ENCODE results near the gene AGAP1. TPM values are rescaled to one million over a fixed set of nuclear protein-coding genes. Genes with fewer than 3 reads are reported as not detected.

Gene AGAP1
- total RNA-seq, 1 experiment from 2014 or later: 56.4 TPM

- intact Hi-C loops (cut with micrococcal nuclease; ENCODE audit: unreplicated experiment): no loop called here
- Mint-ChIP-seq H3K4me1 (ENCODE audit: low read depth, unreplicated experiment) (peaks cover 71% of the 10 kb centered on the region), H3K27me3 (ENCODE audit: unreplicated experiment) (no peaks in the 10 kb centered on the region), H3K27ac (ENCODE audit: unreplicated experiment) (no peak overlapping the region), H3K9me3 (ENCODE audit: low read depth, unreplicated experiment) (no peaks in the 10 kb centered on the region), H3K36me3 (ENCODE audit: insufficient read depth, unreplicated experiment) (peaks cover 9% of the 10 kb centered on the region), H3K4me3 (ENCODE audit: low read depth, unreplicated experiment) (no peak overlapping the region)
- no peak for TF ChIP-seq CTCF (IDR thresholded peaks at IDR 0.05; ENCODE audit: unreplicated experiment)
- CTCF ChIA-PET: no interaction called here
- no TSS peak for BruUV-seq (replicated peaks)
- DNase-seq: no peak
Measured at GRCh38 chr2:235558572-235558971, 64.7 kb downstream of the AGAP1 start.

- no peak for TF ChIP-seq CTCF (IDR thresholded peaks at IDR 0.05; ENCODE audit: unreplicated experiment)
- H3K4me3 Mint-ChIP-seq (ENCODE audit: low read depth, unreplicated experiment): peak overlapping the region; percentile 4
- intact Hi-C loops (cut with micrococcal nuclease; ENCODE audit: unreplicated experiment): no loop called here
- CTCF ChIA-PET: no interaction called here
- DNase-seq: no peak
- H3K36me3 Mint-ChIP-seq (ENCODE audit: insufficient read depth, unreplicated experiment): peaks cover 6% of the 10 kb centered on the region
- no peak overlapping the region for H3K27ac Mint-ChIP-seq (ENCODE audit: unreplicated experiment)
- peaks cover 57% of the 10 kb centered on the region for H3K4me1 Mint-ChIP-seq (ENCODE audit: low read depth, unreplicated experiment)
- BruUV-seq (replicated peaks): no TSS peak
- H3K9me3 Mint-ChIP-seq (ENCODE audit: low read depth, unreplicated experiment): no peaks in the 10 kb centered on the region
- H3K27me3 Mint-ChIP-seq (ENCODE audit: unreplicated experiment): no peaks in the 10 kb centered on the region
Measured at GRCh38 chr2:235560345-235560744, 66.5 kb downstream of the AGAP1 start.

DNA sequence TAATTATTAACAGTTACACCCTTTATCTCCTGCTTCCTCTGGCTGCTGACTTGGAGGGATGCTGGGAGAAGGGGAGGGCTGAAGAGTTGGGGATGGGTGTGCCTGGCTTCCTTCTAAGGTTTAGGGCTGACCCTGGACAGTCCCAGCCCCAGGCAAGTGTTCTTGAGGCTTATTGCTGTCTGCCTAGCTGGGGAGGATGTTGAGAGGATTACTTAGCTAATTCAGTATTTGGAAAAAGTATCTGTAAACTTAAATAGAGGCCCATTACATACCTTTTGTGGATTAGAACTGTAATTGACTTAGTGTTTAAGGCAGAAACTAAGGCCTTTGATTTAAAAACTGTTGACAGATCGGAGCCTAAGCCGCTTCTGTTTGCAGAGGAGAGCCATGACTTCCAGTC is 67.6 kb downstream of the AGAP1 start:
- BruUV-seq (replicated peaks): no TSS peak
- Mint-ChIP-seq H3K27me3 (ENCODE audit: unreplicated experiment) (no peaks in the 10 kb centered on the region), H3K4me1 (ENCODE audit: low read depth, unreplicated experiment) (peaks cover 53% of the 10 kb centered on the region), H3K9me3 (ENCODE audit: low read depth, unreplicated experiment) (no peaks in the 10 kb centered on the region), H3K36me3 (ENCODE audit: insufficient read depth, unreplicated experiment) (peaks cover 6% of the 10 kb centered on the region), H3K4me3 (ENCODE audit: low read depth, unreplicated experiment) (no peak overlapping the region), H3K27ac (ENCODE audit: unreplicated experiment) (no peak overlapping the region)
- no peak for TF ChIP-seq CTCF (IDR thresholded peaks at IDR 0.05; ENCODE audit: unreplicated experiment)
- peak; percentile 30 for DNase-seq
- intact Hi-C loops (cut with micrococcal nuclease; ENCODE audit: unreplicated experiment): no loop called here
- CTCF ChIA-PET: interaction anchor here (1.9 kb wide), 1 partner anchor 10 kb away, joined by 5 read pairs; no protein-coding TSS in a partner anchor

DNA sequence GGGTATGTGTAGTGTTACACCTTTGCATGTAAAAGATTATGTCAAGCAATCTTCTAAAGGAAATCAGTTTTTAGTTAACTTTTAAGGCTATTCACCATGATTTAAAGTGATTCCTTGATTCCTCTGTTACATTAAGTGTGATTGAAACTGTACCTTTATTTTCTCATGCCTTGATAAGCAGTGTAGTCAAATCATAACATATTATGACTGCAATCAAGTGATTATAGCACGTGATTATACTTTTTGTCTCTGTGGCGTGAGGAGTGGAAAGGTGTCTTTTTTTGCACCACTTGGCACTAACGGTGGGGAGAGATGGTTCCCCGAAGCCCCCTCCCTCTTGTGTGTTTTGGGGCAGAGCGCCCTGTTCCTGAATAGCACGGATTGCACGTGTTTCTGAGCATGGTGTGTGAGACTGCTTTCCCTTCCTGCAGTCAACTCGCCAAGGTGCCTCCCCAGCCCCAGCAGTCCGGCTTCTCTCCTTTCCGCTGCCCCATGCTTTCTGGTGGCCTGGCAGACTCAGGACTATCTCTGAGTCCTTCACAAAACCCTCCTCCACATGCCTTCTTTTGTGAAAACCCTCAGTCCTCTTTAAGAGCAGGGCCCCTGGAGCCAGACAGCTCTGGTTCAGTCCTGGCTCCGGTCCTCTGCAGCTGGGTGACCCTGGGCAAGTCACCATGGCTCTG is 68.4 kb downstream of the AGAP1 start:
- CTCF ChIA-PET: interaction anchor here (1.9 kb wide), 1 partner anchor 11 kb away, joined by 5 read pairs; no protein-coding TSS in a partner anchor
- peaks cover 6% of the 10 kb centered on the region for H3K36me3 Mint-ChIP-seq (ENCODE audit: insufficient read depth, unreplicated experiment)
- no peak for DNase-seq
- TF ChIP-seq CTCF (IDR thresholded peaks at IDR 0.05; ENCODE audit: unreplicated experiment): no peak
- H3K27ac Mint-ChIP-seq (ENCODE audit: unreplicated experiment): no peak overlapping the region
- no peaks in the 10 kb centered on the region for H3K27me3 Mint-ChIP-seq (ENCODE audit: unreplicated experiment)
- no TSS peak for BruUV-seq (replicated peaks)
- H3K4me1 Mint-ChIP-seq (ENCODE audit: low read depth, unreplicated experiment): peaks cover 53% of the 10 kb centered on the region
- intact Hi-C loops (cut with micrococcal nuclease; ENCODE audit: unreplicated experiment): no loop called here
- no peaks in the 10 kb centered on the region for H3K9me3 Mint-ChIP-seq (ENCODE audit: low read depth, unreplicated experiment)
- H3K4me3 Mint-ChIP-seq (ENCODE audit: low read depth, unreplicated experiment): no peak overlapping the region

Data from Calu3 (cell line).